ENCODE measurements around the gene B4GALNT1. TPM values are rescaled to one million over a fixed set of nuclear protein-coding genes. Genes with fewer than 3 reads are reported as not detected.
"Not testable (repeated sequence)": the region's sequence is repeated elsewhere in the genome, so short reads cannot be mapped to it uniquely, and the experiment has no call there.

Gene B4GALNT1
- total RNA-seq, 1 experiment from 2014 or later = 4.2 TPM

DNA sequence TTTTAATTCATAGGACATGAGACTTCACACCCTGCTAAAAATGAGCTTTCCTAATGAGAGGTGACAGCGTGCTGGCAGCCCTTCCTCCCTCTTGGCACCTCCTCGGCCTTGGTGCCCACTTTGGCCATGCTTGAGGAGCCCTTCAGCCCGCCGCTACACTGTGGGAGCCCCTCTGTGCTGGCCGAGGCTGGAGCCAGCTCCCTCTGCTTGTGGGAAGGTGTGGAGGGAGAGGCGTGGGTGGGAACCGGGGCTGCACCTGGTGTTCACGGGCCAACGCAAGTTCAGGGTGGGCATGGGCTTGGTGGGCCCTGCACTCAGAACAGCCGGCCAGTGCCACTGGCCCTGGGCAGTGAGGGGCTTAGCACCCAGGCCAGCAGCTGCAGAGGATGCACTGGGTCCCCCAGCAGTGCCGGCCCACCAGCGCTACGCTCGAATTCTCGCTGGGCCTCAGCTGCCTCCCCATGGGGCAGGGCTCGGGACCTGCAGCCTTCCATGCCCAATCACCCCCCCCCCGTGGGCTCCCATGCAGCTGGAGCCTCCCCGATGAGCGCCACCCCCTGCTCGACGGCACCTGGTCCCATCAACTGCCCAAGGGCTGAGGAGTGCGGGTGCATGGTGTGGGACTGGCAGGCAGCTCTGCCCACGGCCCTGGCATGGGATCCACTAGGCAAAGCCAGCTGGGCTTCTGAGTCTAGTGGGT, 22.7 kb upstream of the B4GALNT1 start:
- no TSS peak for BruUV-seq (replicated peaks)

GRCh38 chr12:57654042-57654441, 21.0 kb upstream of the B4GALNT1 start:
- H3K4me1 ChIP-seq = no peaks in the 10 kb centered on the region
- TF ChIP-seq, protein P1, sequence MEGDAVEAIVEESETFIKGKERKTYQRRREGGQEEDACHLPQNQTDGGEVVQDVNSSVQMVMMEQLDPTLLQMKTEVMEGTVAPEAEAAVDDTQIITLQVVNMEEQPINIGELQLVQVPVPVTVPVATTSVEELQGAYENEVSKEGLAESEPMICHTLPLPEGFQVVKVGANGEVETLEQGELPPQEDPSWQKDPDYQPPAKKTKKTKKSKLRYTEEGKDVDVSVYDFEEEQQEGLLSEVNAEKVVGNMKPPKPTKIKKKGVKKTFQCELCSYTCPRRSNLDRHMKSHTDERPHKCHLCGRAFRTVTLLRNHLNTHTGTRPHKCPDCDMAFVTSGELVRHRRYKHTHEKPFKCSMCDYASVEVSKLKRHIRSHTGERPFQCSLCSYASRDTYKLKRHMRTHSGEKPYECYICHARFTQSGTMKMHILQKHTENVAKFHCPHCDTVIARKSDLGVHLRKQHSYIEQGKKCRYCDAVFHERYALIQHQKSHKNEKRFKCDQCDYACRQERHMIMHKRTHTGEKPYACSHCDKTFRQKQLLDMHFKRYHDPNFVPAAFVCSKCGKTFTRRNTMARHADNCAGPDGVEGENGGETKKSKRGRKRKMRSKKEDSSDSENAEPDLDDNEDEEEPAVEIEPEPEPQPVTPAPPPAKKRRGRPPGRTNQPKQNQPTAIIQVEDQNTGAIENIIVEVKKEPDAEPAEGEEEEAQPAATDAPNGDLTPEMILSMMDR (IDR thresholded peaks at IDR 0.05; ENCODE audit: insufficient read depth in 1 of 2, low read depth in 1 of 2, low read length in 1 of 2, severe bottlenecking in 1 of 2, unreplicated experiment in 1 of 2) = no peak
- Mint-ChIP-seq H3K36me3 (ENCODE audit: insufficient read depth, unreplicated experiment) (no peaks in the 10 kb centered on the region), H3K9me3 (ENCODE audit: unreplicated experiment) (no peaks in the 10 kb centered on the region), H3K4me1 (ENCODE audit: low read depth, unreplicated experiment) (no peaks in the 10 kb centered on the region), H3K27me3 (ENCODE audit: insufficient read depth, unreplicated experiment) (peaks cover 3% of the 10 kb centered on the region), H3K27ac (ENCODE audit: unreplicated experiment) (no peak overlapping the region), H3K4me3 (ENCODE audit: unreplicated experiment) (no peak overlapping the region)
- no peak overlapping the region for H3K4me3 ChIP-seq (ENCODE audit: low read depth, low read length)
- intact Hi-C loops (cut with micrococcal nuclease; ENCODE audit: unreplicated experiment) = no loop called here
- no peaks in the 10 kb centered on the region for H3K9me3 ChIP-seq
- H3K27me3 ChIP-seq (replicated peaks; ENCODE audit: control insufficient read depth, insufficient read depth, low read length) = no peaks in the 10 kb centered on the region
- ChIA-PET POLR2A (no interaction called here), CTCF (no interaction called here)
- BruUV-seq (replicated peaks) = no TSS peak
- DNase-seq = no peak
- H3K36me3 ChIP-seq (ENCODE audit: control insufficient read depth, insufficient read depth, low read length) = no peaks in the 10 kb centered on the region

More for the DNA sequence above, 22.7 kb upstream of the B4GALNT1 start:
- Mint-ChIP-seq H3K4me3 (ENCODE audit: unreplicated experiment) (no peak overlapping the region), H3K36me3 (ENCODE audit: insufficient read depth, unreplicated experiment) (no peaks in the 10 kb centered on the region), H3K27ac (ENCODE audit: unreplicated experiment) (no peak overlapping the region), H3K4me1 (ENCODE audit: low read depth, unreplicated experiment) (no peaks in the 10 kb centered on the region), H3K9me3 (ENCODE audit: unreplicated experiment) (no peaks in the 10 kb centered on the region), H3K27me3 (ENCODE audit: insufficient read depth, unreplicated experiment) (peaks cover 3% of the 10 kb centered on the region)
- TF ChIP-seq, protein P1 (IDR thresholded peaks at IDR 0.05; ENCODE audit: insufficient read depth in 1 of 2, low read depth in 1 of 2, low read length in 1 of 2, severe bottlenecking in 1 of 2, unreplicated experiment in 1 of 2) = no peak
- Histone ChIP-seq H3K4me1 (no peaks in the 10 kb centered on the region), H3K9me3 (no peaks in the 10 kb centered on the region), H3K36me3 (ENCODE audit: control insufficient read depth, insufficient read depth, low read length) (no peaks in the 10 kb centered on the region), H3K4me3 (ENCODE audit: low read depth, low read length) (no peak overlapping the region), H3K27me3 (replicated peaks; ENCODE audit: control insufficient read depth, insufficient read depth, low read length) (no peaks in the 10 kb centered on the region)
- POLR2A ChIA-PET = no interaction called here
- no peak for DNase-seq
- CTCF ChIA-PET = no interaction called here
- intact Hi-C loops (cut with micrococcal nuclease; ENCODE audit: unreplicated experiment) = no loop called here

DNA sequence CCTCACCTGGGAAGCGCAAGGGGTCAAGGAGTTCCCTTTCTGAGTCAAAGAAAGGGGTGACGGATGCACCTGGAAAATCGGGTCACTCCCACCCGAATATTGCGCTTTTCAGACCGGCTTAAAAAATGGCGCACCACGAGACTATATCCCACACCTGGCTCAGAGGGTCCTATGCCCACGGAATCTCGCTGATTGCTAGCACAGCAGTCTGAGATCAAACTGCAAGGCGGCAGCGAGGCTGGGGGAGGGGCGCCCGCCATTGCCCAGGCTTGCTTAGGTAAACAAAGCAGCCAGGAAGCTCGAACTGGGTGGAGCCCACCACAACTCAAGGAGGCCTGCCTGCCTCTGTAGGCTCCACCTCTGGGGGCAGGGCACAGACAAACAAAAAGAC, 13.7 kb upstream of the B4GALNT1 start:
- DNase-seq; H3K27ac Mint-ChIP-seq (ENCODE audit: unreplicated experiment); CTCF ChIA-PET; H3K27me3 ChIP-seq (replicated peaks; ENCODE audit: control insufficient read depth, insufficient read depth, low read length); POLR2A ChIA-PET; H3K36me3 Mint-ChIP-seq (ENCODE audit: insufficient read depth, unreplicated experiment); H3K4me1 Mint-ChIP-seq (ENCODE audit: low read depth, unreplicated experiment); H3K4me1 ChIP-seq; H3K9me3 Mint-ChIP-seq (ENCODE audit: unreplicated experiment); H3K4me3 ChIP-seq (ENCODE audit: low read depth, low read length); intact Hi-C loops (cut with micrococcal nuclease; ENCODE audit: unreplicated experiment); H3K4me3 Mint-ChIP-seq (ENCODE audit: unreplicated experiment); H3K27me3 Mint-ChIP-seq (ENCODE audit: insufficient read depth, unreplicated experiment); H3K36me3 ChIP-seq (ENCODE audit: control insufficient read depth, insufficient read depth, low read length); BruUV-seq (replicated peaks): not testable (repeated sequence)
- H3K9me3 ChIP-seq = peaks cover 15% of the 10 kb centered on the region

GRCh38 chr12:57645990-57646658, 13.1 kb upstream of the B4GALNT1 start:
- H3K4me1 ChIP-seq; H3K36me3 ChIP-seq (ENCODE audit: control insufficient read depth, insufficient read depth, low read length); CTCF ChIA-PET; H3K27ac Mint-ChIP-seq (ENCODE audit: unreplicated experiment); H3K36me3 Mint-ChIP-seq (ENCODE audit: insufficient read depth, unreplicated experiment); H3K4me1 Mint-ChIP-seq (ENCODE audit: low read depth, unreplicated experiment); H3K4me3 Mint-ChIP-seq (ENCODE audit: unreplicated experiment); H3K27me3 Mint-ChIP-seq (ENCODE audit: insufficient read depth, unreplicated experiment); intact Hi-C loops (cut with micrococcal nuclease; ENCODE audit: unreplicated experiment); H3K4me3 ChIP-seq (ENCODE audit: low read depth, low read length); BruUV-seq (replicated peaks); H3K27me3 ChIP-seq (replicated peaks; ENCODE audit: control insufficient read depth, insufficient read depth, low read length); H3K9me3 Mint-ChIP-seq (ENCODE audit: unreplicated experiment): not testable (repeated sequence)
- DNase-seq = peak in 1 of 2 experiments; percentile 42
- H3K9me3 ChIP-seq = peaks cover 15% of the 10 kb centered on the region
- POLR2A ChIA-PET = interaction anchor here (0.7 kb wide), 1 partner anchor 29 kb away, joined by 3 read pairs; no protein-coding TSS in a partner anchor
